ENCODE measurements around the gene PCDH1. TPM values are rescaled to one million over a fixed set of nuclear protein-coding genes. Genes with fewer than 3 reads are reported as not detected.
"Not testable (repeated sequence)": the region's sequence is repeated elsewhere in the genome, so short reads cannot be mapped to it uniquely, and the experiment has no call there.

The PCDH1 gene
- total and polyA plus RNA-seq, 4 experiments from 2014 or later: not detected

DNA sequence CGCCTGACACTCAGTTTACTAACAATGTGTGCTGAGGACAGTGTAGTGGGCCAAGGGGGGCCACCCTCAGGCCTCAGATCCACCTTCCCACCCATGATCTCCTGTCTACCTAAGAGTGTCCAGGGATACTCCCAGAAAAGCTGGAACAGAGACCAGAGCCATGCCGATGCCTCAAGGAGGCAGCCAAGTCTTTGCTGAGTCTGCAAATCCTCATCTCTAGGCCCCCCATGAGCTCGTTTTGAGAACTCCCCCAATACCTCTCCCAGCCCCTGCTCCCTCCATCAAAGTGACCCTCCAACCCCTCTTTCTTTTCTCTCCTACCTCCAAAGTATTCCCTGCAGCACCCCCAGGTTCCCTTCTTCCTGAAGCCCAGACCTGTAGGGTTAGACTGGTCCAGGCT is 53.5 kb downstream of the PCDH1 start:
- ChIA-PET CTCF (ENCODE audit: partially characterized antibody) (interaction anchor here (0.8 to 7.0 kb wide), 13 partner anchors 10 to 166 kb away, joined by 3 to 77 read pairs (median 13); partner anchors contain the start of gene PCDH1), POLR2A (ENCODE audit: partially characterized antibody) (no interaction called here)
- Histone ChIP-seq H3K9me3 (ENCODE audit: control insufficient read depth in 1 of 2, low read length in 2 of 2) (no peaks in the 10 kb centered on the region), H3K36me3 (ENCODE audit: insufficient read depth, low read length) (no peaks in the 10 kb centered on the region), H3K27me3 (ENCODE audit: insufficient read depth, low read length) (no peaks in the 10 kb centered on the region), H3K4me3 (ENCODE audit: low read length in 2 of 2) (no peak overlapping the region), H3K27ac (ENCODE audit: low read depth, low read length) (no peak overlapping the region), H3K4me1 (ENCODE audit: insufficient read depth, low read length) (no peaks in the 10 kb centered on the region)
- intact Hi-C loops (cut with micrococcal nuclease): no loop called here
- Mint-ChIP-seq H3K4me3 (no peak overlapping the region), H3K9me3 (no peaks in the 10 kb centered on the region), H3K27ac (peak overlapping the region in 1 of 7 donors; percentile 42), H3K4me1 (peaks cover 0 to 3% (median 0%) of the 10 kb centered on the region in 4 donors), H3K27me3 (peaks cover 4 to 9% of the 10 kb centered on the region in 2 donors), H3K36me3 (no peaks in the 10 kb centered on the region)
- no peak for DNase-seq

DNA sequence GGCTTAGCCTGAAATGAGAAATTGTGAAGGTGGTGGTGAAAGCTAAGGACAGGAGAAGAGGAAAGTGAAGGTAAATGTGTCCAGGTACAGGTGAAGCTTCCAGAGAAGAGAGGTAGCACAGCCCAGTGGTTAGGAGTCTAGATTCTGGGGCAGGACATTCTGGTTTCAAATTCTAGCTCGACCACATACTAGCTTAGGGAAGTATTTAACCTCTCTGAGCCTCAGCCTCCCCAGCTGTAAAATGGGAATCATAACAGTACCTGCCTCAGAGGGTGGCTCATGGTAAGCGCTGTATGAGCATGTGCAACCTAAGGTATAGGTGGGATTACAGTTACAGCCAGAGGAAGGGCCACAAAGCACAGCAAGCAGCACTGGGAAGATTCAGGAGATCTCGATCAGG is 55.2 kb downstream of the PCDH1 start:
- no peaks in the 10 kb centered on the region for H3K36me3 Mint-ChIP-seq
- ChIA-PET POLR2A (ENCODE audit: partially characterized antibody) (no interaction called here), CTCF (ENCODE audit: partially characterized antibody) (interaction anchor here (0.6 to 7.0 kb wide), 9 partner anchors 8 to 1519 kb away, joined by 3 to 50 read pairs (median 4); partner anchors contain the start of gene PCDH1)
- no peaks in the 10 kb centered on the region for H3K9me3 Mint-ChIP-seq
- no peak overlapping the region for H3K27ac ChIP-seq (ENCODE audit: low read depth, low read length)
- DNase-seq: no peak
- no peak overlapping the region for H3K4me3 ChIP-seq (ENCODE audit: low read length in 2 of 2)
- H3K9me3 ChIP-seq (ENCODE audit: control insufficient read depth in 1 of 2, low read length in 2 of 2): no peaks in the 10 kb centered on the region
- peaks cover 0 to 3% (median 0%) of the 10 kb centered on the region in 4 donors for H3K4me1 Mint-ChIP-seq
- no peaks in the 10 kb centered on the region for H3K36me3 ChIP-seq (ENCODE audit: insufficient read depth, low read length)
- no peak overlapping the region for H3K4me3 Mint-ChIP-seq
- intact Hi-C loops (cut with micrococcal nuclease): no loop called here
- H3K27me3 Mint-ChIP-seq: peaks cover 4 to 9% of the 10 kb centered on the region in 2 donors
- no peak overlapping the region for H3K27ac Mint-ChIP-seq
- H3K27me3 ChIP-seq (ENCODE audit: insufficient read depth, low read length): no peaks in the 10 kb centered on the region
- H3K4me1 ChIP-seq (ENCODE audit: insufficient read depth, low read length): no peaks in the 10 kb centered on the region

DNA sequence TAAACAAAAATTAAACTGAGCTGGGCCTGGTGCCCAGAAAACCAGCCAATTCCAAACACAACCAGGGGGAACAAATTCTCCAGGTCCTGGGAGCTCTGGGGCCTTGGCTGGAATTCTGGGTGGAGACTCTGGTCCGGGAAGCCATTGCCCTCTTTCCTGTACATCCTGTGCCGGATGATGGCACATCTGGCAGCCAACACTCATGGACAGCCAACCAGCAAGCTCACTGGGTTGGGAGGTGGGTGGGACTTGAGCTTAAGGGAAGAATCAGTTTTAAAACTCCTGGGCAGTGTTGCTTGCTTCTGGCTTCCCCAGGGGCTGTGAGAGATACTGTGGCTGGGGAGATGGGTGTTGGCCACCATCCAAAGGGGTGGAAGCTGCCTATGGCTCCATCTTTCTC is 56.1 kb downstream of the PCDH1 start:
- DNase-seq: no peak
- no peaks in the 10 kb centered on the region for H3K36me3 Mint-ChIP-seq
- Histone ChIP-seq H3K9me3 (ENCODE audit: control insufficient read depth in 1 of 2, low read length in 2 of 2) (no peaks in the 10 kb centered on the region), H3K36me3 (ENCODE audit: insufficient read depth, low read length) (no peaks in the 10 kb centered on the region), H3K27me3 (ENCODE audit: insufficient read depth, low read length) (no peaks in the 10 kb centered on the region), H3K4me3 (ENCODE audit: low read length in 2 of 2) (no peak overlapping the region), H3K4me1 (ENCODE audit: insufficient read depth, low read length) (no peaks in the 10 kb centered on the region), H3K27ac (ENCODE audit: low read depth, low read length) (no peak overlapping the region)
- H3K27me3 Mint-ChIP-seq: peaks cover 4 to 9% of the 10 kb centered on the region in 2 donors
- ChIA-PET POLR2A (ENCODE audit: partially characterized antibody) (no interaction called here), CTCF (ENCODE audit: partially characterized antibody) (interaction anchor here (0.9 to 7.0 kb wide), 9 partner anchors 8 to 157 kb away, joined by 3 to 50 read pairs (median 3); partner anchors contain the start of gene PCDH1)
- no peaks in the 10 kb centered on the region for H3K9me3 Mint-ChIP-seq
- peaks cover 0 to 3% (median 0%) of the 10 kb centered on the region in 4 donors for H3K4me1 Mint-ChIP-seq
- intact Hi-C loops (cut with micrococcal nuclease): no loop called here
- H3K27ac Mint-ChIP-seq: no peak overlapping the region
- H3K4me3 Mint-ChIP-seq: no peak overlapping the region

- Histone ChIP-seq H3K4me1 (ENCODE audit: insufficient read depth, low read length) (no peaks in the 10 kb centered on the region), H3K4me3 (ENCODE audit: low read length in 2 of 2) (no peak overlapping the region), H3K9me3 (ENCODE audit: control insufficient read depth in 1 of 2, low read length in 2 of 2) (no peaks in the 10 kb centered on the region), H3K27ac (ENCODE audit: low read depth, low read length) (no peak overlapping the region), H3K36me3 (ENCODE audit: insufficient read depth, low read length) (no peaks in the 10 kb centered on the region), H3K27me3 (ENCODE audit: insufficient read depth, low read length) (no peaks in the 10 kb centered on the region)
- no peak overlapping the region for H3K4me3 Mint-ChIP-seq
- intact Hi-C loops (cut with micrococcal nuclease): no loop called here
- ChIA-PET CTCF (ENCODE audit: partially characterized antibody) (interaction anchor here (0.9 to 7.0 kb wide), 6 partner anchors 10 to 157 kb away, joined by 3 to 50 read pairs (median 4); partner anchors contain the start of gene PCDH1), POLR2A (ENCODE audit: partially characterized antibody) (interaction anchor here (1.0 kb wide), 1 partner anchor 56 kb away, joined by 3 read pairs; no protein-coding TSS in a partner anchor)
- no peak overlapping the region for H3K27ac Mint-ChIP-seq
- peaks cover 0 to 3% (median 0%) of the 10 kb centered on the region in 4 donors for H3K4me1 Mint-ChIP-seq
- no peak for DNase-seq
- H3K27me3 Mint-ChIP-seq: peaks cover 4 to 13% of the 10 kb centered on the region in 2 donors
- no peaks in the 10 kb centered on the region for H3K9me3 Mint-ChIP-seq
- no peaks in the 10 kb centered on the region for H3K36me3 Mint-ChIP-seq
Observed at GRCh38 chr5:141821430-141821925, 56.7 kb downstream of the PCDH1 start.

DNA sequence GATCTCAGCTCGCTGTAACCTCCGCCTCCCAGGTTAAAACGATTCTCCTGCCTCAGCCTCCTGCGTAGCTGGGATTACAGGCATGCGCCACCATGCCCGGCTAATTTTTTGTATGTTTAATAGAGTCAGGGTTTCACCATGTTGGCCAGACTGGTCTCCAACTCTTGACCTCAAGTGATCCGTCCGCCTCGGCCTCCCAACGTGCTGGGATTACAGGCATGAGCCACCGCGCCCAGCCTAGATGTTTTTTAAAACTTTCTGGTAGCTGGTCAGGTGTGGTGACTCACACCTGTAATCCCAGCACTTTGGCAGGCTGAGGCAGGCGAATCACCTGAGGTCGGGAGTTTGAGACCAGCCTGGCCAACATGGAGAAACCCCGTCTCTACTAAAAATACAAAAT is 57.5 kb downstream of the PCDH1 start:
- intact Hi-C loops (cut with micrococcal nuclease); H3K36me3 ChIP-seq (ENCODE audit: insufficient read depth, low read length); H3K9me3 Mint-ChIP-seq; H3K36me3 Mint-ChIP-seq; H3K27ac Mint-ChIP-seq; H3K27ac ChIP-seq (ENCODE audit: low read depth, low read length); H3K4me3 Mint-ChIP-seq; H3K4me3 ChIP-seq (ENCODE audit: low read length in 2 of 2); H3K4me1 ChIP-seq (ENCODE audit: insufficient read depth, low read length); H3K4me1 Mint-ChIP-seq; DNase-seq; H3K27me3 ChIP-seq (ENCODE audit: insufficient read depth, low read length); H3K9me3 ChIP-seq (ENCODE audit: control insufficient read depth in 1 of 2, low read length in 2 of 2): not testable (repeated sequence)
- ChIA-PET POLR2A (ENCODE audit: partially characterized antibody) (interaction anchor here (0.6 to 1.0 kb wide), 2 partner anchors 57 to 117 kb away, joined by 3 to 4 read pairs; no protein-coding TSS in a partner anchor), CTCF (ENCODE audit: partially characterized antibody) (interaction anchor here (1.2 to 4.1 kb wide), 3 partner anchors 9 to 128 kb away, joined by 3 to 20 read pairs (median 4); no protein-coding TSS in a partner anchor)
- H3K27me3 Mint-ChIP-seq: peaks cover 3 to 16% of the 10 kb centered on the region in 2 donors

- DNase-seq: no peak
- Histone ChIP-seq H3K9me3 (ENCODE audit: control insufficient read depth in 1 of 2, low read length in 2 of 2) (no peaks in the 10 kb centered on the region), H3K27me3 (ENCODE audit: insufficient read depth, low read length) (peaks cover under 1% of the 10 kb centered on the region), H3K4me1 (ENCODE audit: insufficient read depth, low read length) (no peaks in the 10 kb centered on the region), H3K4me3 (ENCODE audit: low read length in 2 of 2) (no peak overlapping the region), H3K36me3 (ENCODE audit: insufficient read depth, low read length) (no peaks in the 10 kb centered on the region), H3K27ac (ENCODE audit: low read depth, low read length) (no peak overlapping the region)
- intact Hi-C loops (cut with micrococcal nuclease): no loop called here
- no peaks in the 10 kb centered on the region for H3K4me1 Mint-ChIP-seq
- H3K4me3 Mint-ChIP-seq: no peak overlapping the region
- H3K27ac Mint-ChIP-seq: no peak overlapping the region
- CTCF ChIA-PET (ENCODE audit: partially characterized antibody): interaction anchor here (0.5 to 7.5 kb wide), 5 partner anchors 10 to 134 kb away, joined by 3 to 81 read pairs (median 5); partner anchors contain the start of gene PCDH1
- POLR2A ChIA-PET (ENCODE audit: partially characterized antibody): no interaction called here
- H3K9me3 Mint-ChIP-seq: no peaks in the 10 kb centered on the region
- H3K36me3 Mint-ChIP-seq: no peaks in the 10 kb centered on the region
- H3K27me3 Mint-ChIP-seq: peaks cover 6 to 23% of the 10 kb centered on the region in 2 donors
Observed at GRCh38 chr5:141817631-141818030, 60.6 kb downstream of the PCDH1 start.

DNA sequence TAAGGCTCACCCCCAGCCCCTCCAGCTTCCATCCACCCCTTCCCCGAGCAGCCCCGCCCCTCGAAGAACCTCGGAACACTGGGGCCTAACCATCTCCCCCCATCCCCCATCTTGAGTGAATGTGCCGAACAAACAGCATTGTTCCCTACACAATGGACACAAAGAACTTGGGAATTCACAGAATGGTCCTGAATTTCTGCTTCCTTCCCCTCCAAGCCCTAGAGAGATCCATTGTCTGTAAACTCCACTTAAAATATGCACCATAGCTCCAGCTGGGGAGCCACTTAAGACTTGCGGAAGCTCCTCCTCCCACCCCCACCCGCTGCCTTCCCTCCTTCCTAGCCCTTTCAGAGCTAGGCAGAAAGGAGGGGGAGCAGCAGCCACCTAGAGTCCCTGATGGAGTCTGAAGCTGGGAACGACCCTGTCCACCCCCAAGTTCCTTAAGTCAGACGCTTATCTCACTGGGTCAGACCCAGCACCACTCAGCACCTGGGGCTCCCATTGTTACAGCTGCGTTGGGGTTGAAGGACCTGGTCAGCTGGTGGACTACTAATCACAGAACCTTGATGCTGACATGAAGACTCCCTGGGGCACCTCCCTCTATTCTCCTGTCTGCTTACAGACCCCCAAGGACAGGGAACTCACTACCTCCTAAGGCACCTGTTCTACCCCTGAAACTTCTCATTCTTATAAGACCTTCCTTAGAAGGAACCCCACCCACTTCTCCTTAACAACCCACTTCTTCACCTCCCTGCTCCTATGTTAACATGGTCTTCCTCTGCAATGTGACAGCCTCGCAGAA is 61.4 kb downstream of the PCDH1 start:
- intact Hi-C loops (cut with micrococcal nuclease): no loop called here
- no peak overlapping the region for H3K27ac ChIP-seq (ENCODE audit: low read depth, low read length)
- ChIA-PET CTCF (ENCODE audit: partially characterized antibody) (interaction anchor here (0.5 to 7.5 kb wide), 10 partner anchors 9 to 152 kb away, joined by 3 to 81 read pairs (median 4); partner anchors contain the start of gene PCDH1), POLR2A (ENCODE audit: partially characterized antibody) (no interaction called here)
- no peak overlapping the region for H3K4me3 Mint-ChIP-seq
- H3K36me3 ChIP-seq (ENCODE audit: insufficient read depth, low read length): no peaks in the 10 kb centered on the region
- H3K4me1 ChIP-seq (ENCODE audit: insufficient read depth, low read length): no peaks in the 10 kb centered on the region
- no peak for DNase-seq
- no peaks in the 10 kb centered on the region for H3K9me3 Mint-ChIP-seq
- peaks cover 4% of the 10 kb centered on the region for H3K27me3 ChIP-seq (ENCODE audit: insufficient read depth, low read length)
- H3K4me3 ChIP-seq (ENCODE audit: low read length in 2 of 2): no peak overlapping the region
- H3K9me3 ChIP-seq (ENCODE audit: control insufficient read depth in 1 of 2, low read length in 2 of 2): no peaks in the 10 kb centered on the region
- no peaks in the 10 kb centered on the region for H3K36me3 Mint-ChIP-seq
- no peaks in the 10 kb centered on the region for H3K4me1 Mint-ChIP-seq
- no peak overlapping the region for H3K27ac Mint-ChIP-seq
- peaks cover 9 to 29% of the 10 kb centered on the region in 2 donors for H3K27me3 Mint-ChIP-seq

Data from CD4-positive, alpha-beta memory T cell (primary cell).